Astrocyte (in vitro differentiated cells and primary cell): Measurements from ENCODE around the gene PHLDA2. TPM values are rescaled to one million over a fixed set of nuclear protein-coding genes. Genes with fewer than 3 reads are reported as not detected.

Experiments
- DNase-seq: peaks from one replicate; pipeline ENCODE4 v3.0.0-alpha.2; 2010; ENCODE audit warnings: low read depth
- FAIRE-seq: peaks from 2 replicates; lab custom pipeline; 2011; peaks lifted over from hg19 to GRCh38; lab: Jason Lieb, UNC
- H2AFZ ChIP-seq: 2 replicates; pipeline ENCODE4 v1.6.0; 2012; ENCODE audit warnings: low read depth, low read length, inconsistent platforms
- H3K27ac ChIP-seq: 2 replicates; pipeline ENCODE4 v1.5.1; 2011; ENCODE audit warnings: low read depth, low read length, inconsistent platforms
- H3K27me3 ChIP-seq: 2 replicates; pipeline ENCODE4 v1.6.0; 2011; ENCODE audit warnings: low read length, inconsistent platforms; ENCODE audit not compliant: insufficient read depth
- H3K36me3 ChIP-seq: 2 replicates; pipeline ENCODE4 v1.5.1; 2011; ENCODE audit warnings: low read length, inconsistent platforms; ENCODE audit not compliant: insufficient read depth
- H3K4me1 ChIP-seq: 2 replicates; pipeline ENCODE4 v1.5.1; 2011; ENCODE audit warnings: low read length, inconsistent platforms; ENCODE audit not compliant: insufficient read depth
- H3K4me2 ChIP-seq: 2 replicates; pipeline ENCODE4 v1.6.0; 2012; ENCODE audit warnings: low read length, inconsistent platforms
- H3K4me3 ChIP-seq: 2 replicates; pipeline ENCODE4 v1.5.1; 2011; ENCODE audit warnings: low read depth, mild to moderate bottlenecking, low read length, inconsistent platforms; ENCODE audit not compliant: insufficient read depth
- H3K79me2 ChIP-seq: 2 replicates; pipeline ENCODE4 v1.6.0; 2012; ENCODE audit warnings: mild to moderate bottlenecking, low read length, inconsistent platforms; ENCODE audit not compliant: insufficient read depth
- H3K9ac ChIP-seq: 2 replicates; pipeline ENCODE4 v1.6.0; 2012; ENCODE audit warnings: mild to moderate bottlenecking, low read length, inconsistent platforms
- H3K9me3 ChIP-seq: 2 replicates; pipeline ENCODE4 v1.5.1; 2012; ENCODE audit warnings: low read depth, mild to moderate bottlenecking, low read length, inconsistent platforms; ENCODE audit not compliant: insufficient read depth
- H4K20me1 ChIP-seq: 2 replicates; pipeline ENCODE4 v1.6.0; 2012; ENCODE audit warnings: low read length, inconsistent platforms; ENCODE audit not compliant: insufficient read depth
- H3K27ac Mint-ChIP-seq: one replicate; pipeline ENCODE4 v1.8.0; 2021; ENCODE audit warnings: mild to moderate bottlenecking, mixed read lengths; ENCODE audit not compliant: unreplicated experiment
- H3K27me3 Mint-ChIP-seq: one replicate; pipeline ENCODE4 v1.8.0; 2021; ENCODE audit warnings: low read depth, mixed read lengths; ENCODE audit not compliant: unreplicated experiment
- H3K36me3 Mint-ChIP-seq: one replicate; pipeline ENCODE4 v1.8.0; 2021; ENCODE audit warnings: low read depth, mixed read lengths; ENCODE audit not compliant: unreplicated experiment
- H3K4me1 Mint-ChIP-seq: one replicate; pipeline ENCODE4 v1.8.0; 2021; ENCODE audit warnings: low read depth, mixed read lengths; ENCODE audit not compliant: unreplicated experiment
- H3K4me3 Mint-ChIP-seq: one replicate; pipeline ENCODE4 v1.8.0; 2021; ENCODE audit warnings: mild to moderate bottlenecking, moderate library complexity, mixed read lengths; ENCODE audit not compliant: unreplicated experiment
- H3K9me3 Mint-ChIP-seq: one replicate; pipeline ENCODE4 v1.8.0; 2021; ENCODE audit warnings: mild to moderate bottlenecking, mixed read lengths; ENCODE audit not compliant: unreplicated experiment
- EZH2 ChIP-seq: IDR thresholded peaks from 2 replicates; pipeline ENCODE4 v1.6.1; 2012; ENCODE audit warnings: mild to moderate bottlenecking, low read length, inconsistent platforms; ENCODE audit not compliant: insufficient read depth
- total RNA-seq: library from RNA; stranded (reverse); gene quantifications from 2 replicates; pipeline ENCODE4 v1.2.1, GENCODE V29; 2021
- TF ChIP-seq, protein P1 (sequence below): IDR thresholded peaks from 2 replicates; pipeline ENCODE4 v1.5.1; 2011; ENCODE audit warnings: low read depth, mild to moderate bottlenecking, inconsistent platforms, low read length, moderate library complexity; ENCODE audit not compliant: insufficient read depth

Gene PHLDA2
- total RNA-seq, 1 donor from 2014 or later: 78.8 TPM

DNA sequence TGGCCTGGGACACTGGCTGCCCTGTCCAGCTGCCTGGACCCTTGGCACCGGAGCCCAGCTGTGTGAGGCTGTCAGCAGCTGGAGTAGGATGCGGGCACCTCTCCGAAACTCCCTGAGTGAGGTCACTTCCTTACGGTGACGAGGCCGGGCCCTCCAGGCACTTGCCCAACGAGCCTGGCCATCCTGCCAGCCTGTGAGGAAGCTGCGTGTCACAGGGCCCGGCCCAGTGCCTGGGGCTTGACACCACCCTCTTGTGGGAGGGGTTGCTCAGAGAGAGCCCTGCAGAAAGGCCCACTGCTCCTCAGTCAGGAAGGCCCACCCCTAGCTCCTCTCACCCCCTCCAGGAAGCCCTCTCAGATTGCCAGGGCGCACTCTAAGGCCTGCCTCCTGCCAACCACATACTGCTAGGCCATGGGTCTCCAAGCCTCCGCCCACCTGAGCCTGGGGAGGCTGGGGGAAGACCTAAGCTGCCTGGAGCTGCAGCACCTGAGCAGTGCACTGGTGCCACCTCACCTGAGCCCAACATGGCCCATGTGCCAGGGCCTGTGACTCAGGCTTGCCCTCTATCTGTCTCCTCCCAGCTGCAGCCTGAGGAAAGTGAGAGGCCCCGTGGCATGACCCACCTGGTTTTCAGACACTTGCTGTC lies 4.3 kb upstream of the PHLDA2 start:
- Mint-ChIP-seq H3K27me3 (no peaks in the 10 kb centered on the region), H3K36me3 (peaks cover 4% of the 10 kb centered on the region), H3K4me1 (peaks cover 6% of the 10 kb centered on the region), H3K27ac (no peak overlapping the region), H3K4me3 (no peak overlapping the region), H3K9me3 (peaks cover 8% of the 10 kb centered on the region)
- Histone ChIP-seq H3K4me1 (peaks cover 33% of the 10 kb centered on the region), H3K79me2 (peaks cover 7% of the 10 kb centered on the region), H3K4me3 (no peak overlapping the region), H3K27ac (peak overlapping the region; percentile 63), H3K9me3 (peaks cover 8% of the 10 kb centered on the region), H3K27me3 (no peaks in the 10 kb centered on the region), H3K36me3 (no peaks in the 10 kb centered on the region), H3K4me2 (peak overlapping the region; percentile 42), H4K20me1 (peaks cover 4% of the 10 kb centered on the region), H2AFZ (no peak overlapping the region), H3K9ac (peak overlapping the region; percentile 57)
- peak; percentile 66 for DNase-seq
- TF ChIP-seq, protein P1, sequence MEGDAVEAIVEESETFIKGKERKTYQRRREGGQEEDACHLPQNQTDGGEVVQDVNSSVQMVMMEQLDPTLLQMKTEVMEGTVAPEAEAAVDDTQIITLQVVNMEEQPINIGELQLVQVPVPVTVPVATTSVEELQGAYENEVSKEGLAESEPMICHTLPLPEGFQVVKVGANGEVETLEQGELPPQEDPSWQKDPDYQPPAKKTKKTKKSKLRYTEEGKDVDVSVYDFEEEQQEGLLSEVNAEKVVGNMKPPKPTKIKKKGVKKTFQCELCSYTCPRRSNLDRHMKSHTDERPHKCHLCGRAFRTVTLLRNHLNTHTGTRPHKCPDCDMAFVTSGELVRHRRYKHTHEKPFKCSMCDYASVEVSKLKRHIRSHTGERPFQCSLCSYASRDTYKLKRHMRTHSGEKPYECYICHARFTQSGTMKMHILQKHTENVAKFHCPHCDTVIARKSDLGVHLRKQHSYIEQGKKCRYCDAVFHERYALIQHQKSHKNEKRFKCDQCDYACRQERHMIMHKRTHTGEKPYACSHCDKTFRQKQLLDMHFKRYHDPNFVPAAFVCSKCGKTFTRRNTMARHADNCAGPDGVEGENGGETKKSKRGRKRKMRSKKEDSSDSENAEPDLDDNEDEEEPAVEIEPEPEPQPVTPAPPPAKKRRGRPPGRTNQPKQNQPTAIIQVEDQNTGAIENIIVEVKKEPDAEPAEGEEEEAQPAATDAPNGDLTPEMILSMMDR: no peak
- TF ChIP-seq EZH2: no peak
- no peak for FAIRE-seq

- H3K9me3 Mint-ChIP-seq: peaks cover 5% of the 10 kb centered on the region
- no peak for TF ChIP-seq EZH2
- TF ChIP-seq, protein P1: no peak
- Histone ChIP-seq H3K9ac (peak overlapping the region; percentile 57), H3K36me3 (no peaks in the 10 kb centered on the region), H3K27me3 (no peaks in the 10 kb centered on the region), H3K4me2 (peak overlapping the region; percentile 42), H3K79me2 (peaks cover 13% of the 10 kb centered on the region), H4K20me1 (peaks cover 10% of the 10 kb centered on the region), H2AFZ (no peak overlapping the region), H3K9me3 (peaks cover 5% of the 10 kb centered on the region), H3K4me1 (peaks cover 33% of the 10 kb centered on the region), H3K4me3 (no peak overlapping the region), H3K27ac (peak overlapping the region; percentile 63)
- no peaks in the 10 kb centered on the region for H3K27me3 Mint-ChIP-seq
- FAIRE-seq: no peak
- peaks cover 9% of the 10 kb centered on the region for H3K4me1 Mint-ChIP-seq
- no peak overlapping the region for H3K4me3 Mint-ChIP-seq
- H3K27ac Mint-ChIP-seq: no peak overlapping the region
- peaks cover 4% of the 10 kb centered on the region for H3K36me3 Mint-ChIP-seq
- peak; percentile 50 for DNase-seq
Observed at GRCh38 chr11:2932850-2933251, 3.6 kb upstream of the PHLDA2 start.
